ENCODE results near the gene CHST2. TPM values are rescaled to one million over a fixed set of nuclear protein-coding genes. Genes with fewer than 3 reads are reported as not detected.

CHST2 gene
- total RNA-seq, 1 donor from 2014 or later: 41.6 TPM

- Mint-ChIP-seq H3K36me3 (ENCODE audit: unreplicated experiment) (no peaks in the 10 kb centered on the region), H3K4me3 (ENCODE audit: unreplicated experiment) (no peak overlapping the region), H3K9me3 (ENCODE audit: unreplicated experiment) (no peaks in the 10 kb centered on the region), H3K4me1 (ENCODE audit: unreplicated experiment) (peaks cover 4% of the 10 kb centered on the region), H3K27ac (ENCODE audit: unreplicated experiment) (no peak overlapping the region), H3K27me3 (ENCODE audit: unreplicated experiment) (no peaks in the 10 kb centered on the region)
- TF ChIP-seq CTCF (IDR thresholded peaks at IDR 0.05): no peak
- DNase-seq (ENCODE audit: extremely low spot score, unreplicated experiment): no peak
Measured at GRCh38 chr3:143152043-143152442, 32.5 kb downstream of the CHST2 start.

GRCh38 chr3:143155756-143156155 is 36.2 kb downstream of the CHST2 start:
- Mint-ChIP-seq H3K4me3 (ENCODE audit: unreplicated experiment) (no peak overlapping the region), H3K9me3 (ENCODE audit: unreplicated experiment) (no peaks in the 10 kb centered on the region), H3K4me1 (ENCODE audit: unreplicated experiment) (peaks cover 13% of the 10 kb centered on the region), H3K27ac (ENCODE audit: unreplicated experiment) (no peak overlapping the region), H3K36me3 (ENCODE audit: unreplicated experiment) (no peaks in the 10 kb centered on the region), H3K27me3 (ENCODE audit: unreplicated experiment) (no peaks in the 10 kb centered on the region)
- TF ChIP-seq CTCF (IDR thresholded peaks at IDR 0.05): no peak
- DNase-seq (ENCODE audit: extremely low spot score, unreplicated experiment): no peak

- no peak for TF ChIP-seq CTCF (IDR thresholded peaks at IDR 0.05)
- Mint-ChIP-seq H3K27me3 (ENCODE audit: unreplicated experiment) (no peaks in the 10 kb centered on the region), H3K36me3 (ENCODE audit: unreplicated experiment) (no peaks in the 10 kb centered on the region), H3K4me3 (ENCODE audit: unreplicated experiment) (no peak overlapping the region), H3K4me1 (ENCODE audit: unreplicated experiment) (peaks cover 14% of the 10 kb centered on the region), H3K27ac (ENCODE audit: unreplicated experiment) (no peak overlapping the region), H3K9me3 (ENCODE audit: unreplicated experiment) (no peaks in the 10 kb centered on the region)
- DNase-seq (ENCODE audit: extremely low spot score, unreplicated experiment): no peak
Measured at GRCh38 chr3:143158014-143158988, 38.7 kb downstream of the CHST2 start.

GRCh38 chr3:143160437-143160836 is 40.9 kb downstream of the CHST2 start:
- H3K9me3 Mint-ChIP-seq (ENCODE audit: unreplicated experiment): no peaks in the 10 kb centered on the region
- peaks cover 14% of the 10 kb centered on the region for H3K4me1 Mint-ChIP-seq (ENCODE audit: unreplicated experiment)
- H3K27ac Mint-ChIP-seq (ENCODE audit: unreplicated experiment): peak overlapping the region; percentile 4

More at GRCh38 chr3:143160437-143160836, 40.9 kb downstream of the CHST2 start:
- no peaks in the 10 kb centered on the region for H3K27me3 Mint-ChIP-seq (ENCODE audit: unreplicated experiment)
- DNase-seq (ENCODE audit: extremely low spot score, unreplicated experiment): no peak
- H3K36me3 Mint-ChIP-seq (ENCODE audit: unreplicated experiment): no peaks in the 10 kb centered on the region
- no peak overlapping the region for H3K4me3 Mint-ChIP-seq (ENCODE audit: unreplicated experiment)
- TF ChIP-seq CTCF (IDR thresholded peaks at IDR 0.05): no peak
